ENCODE measurements around the gene CD44.

Gene CD44

DNA sequence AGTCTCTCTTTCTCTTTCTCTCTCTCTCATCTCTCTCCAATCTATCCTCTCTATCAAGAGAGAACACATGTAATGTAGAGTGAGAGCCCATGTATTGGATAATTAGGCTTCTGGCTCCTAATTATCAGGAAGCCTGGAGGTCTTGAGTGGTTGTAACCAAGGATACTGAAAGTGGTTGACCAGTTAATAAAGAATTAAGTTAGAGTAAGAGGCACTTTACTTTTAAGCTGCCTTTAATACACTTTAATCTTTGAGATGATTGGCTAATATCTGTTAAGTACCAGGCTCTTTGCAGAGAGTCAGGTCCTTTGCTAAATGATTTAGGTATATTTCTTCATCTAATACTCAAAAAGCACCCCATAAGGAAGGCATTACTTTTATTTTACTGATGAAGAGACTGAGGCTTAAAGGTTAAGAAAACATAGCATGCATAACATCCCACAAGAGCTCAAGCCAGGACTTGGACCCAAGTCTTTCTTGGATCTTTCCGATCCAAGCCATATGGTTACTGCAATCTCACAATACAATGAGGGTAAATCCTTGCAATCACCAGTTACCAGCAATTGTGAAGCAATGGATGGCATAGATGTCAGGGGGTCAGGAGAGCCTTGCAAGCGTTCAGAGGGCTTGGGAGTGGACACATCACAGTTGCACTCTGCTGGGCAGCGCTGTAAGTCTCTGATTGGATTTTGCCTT lies 22.1 kb downstream of the CD44 start:
- DNase-seq: peak; percentile 86 to 96

DNA sequence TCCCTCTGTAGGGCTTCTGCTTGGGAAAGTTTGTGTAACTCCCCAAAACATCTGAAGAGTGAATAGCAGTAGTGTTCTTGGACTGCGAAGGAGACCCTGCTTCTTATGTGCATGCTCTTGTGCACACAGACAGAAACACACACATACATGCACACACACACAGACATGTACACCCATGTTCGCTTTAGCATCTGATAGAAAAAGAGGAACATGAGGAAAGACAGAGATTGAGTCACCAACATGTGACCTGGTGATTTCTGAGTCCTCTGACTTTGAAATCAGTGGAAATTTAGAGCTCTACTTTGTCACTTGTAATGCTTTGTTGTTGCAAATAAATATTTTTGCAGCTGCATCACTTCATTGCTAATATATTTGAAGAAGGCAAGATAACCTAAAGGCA lies 23.8 kb downstream of the CD44 start:
- no peak for DNase-seq

DNA sequence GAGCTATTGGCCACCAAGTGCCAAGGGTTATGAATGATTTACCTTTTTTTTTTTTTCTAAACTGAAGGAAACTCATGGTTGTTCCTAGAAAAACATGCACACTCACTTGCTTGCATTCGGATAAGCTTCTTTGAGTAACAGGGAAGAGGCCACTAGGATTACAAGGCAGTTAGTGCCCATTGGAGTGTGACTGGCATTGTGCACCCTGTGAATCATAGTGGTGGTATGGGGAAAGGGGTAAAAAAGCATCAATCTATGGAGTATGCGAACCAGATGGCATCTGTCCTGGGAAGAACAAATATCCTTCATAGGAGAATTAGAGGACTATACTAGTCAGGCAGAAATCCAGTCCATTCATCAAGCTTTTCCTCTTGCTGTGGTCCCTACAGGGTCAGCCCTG lies 24.2 kb downstream of the CD44 start:
- peak; percentile 40 to 61 for DNase-seq

DNA sequence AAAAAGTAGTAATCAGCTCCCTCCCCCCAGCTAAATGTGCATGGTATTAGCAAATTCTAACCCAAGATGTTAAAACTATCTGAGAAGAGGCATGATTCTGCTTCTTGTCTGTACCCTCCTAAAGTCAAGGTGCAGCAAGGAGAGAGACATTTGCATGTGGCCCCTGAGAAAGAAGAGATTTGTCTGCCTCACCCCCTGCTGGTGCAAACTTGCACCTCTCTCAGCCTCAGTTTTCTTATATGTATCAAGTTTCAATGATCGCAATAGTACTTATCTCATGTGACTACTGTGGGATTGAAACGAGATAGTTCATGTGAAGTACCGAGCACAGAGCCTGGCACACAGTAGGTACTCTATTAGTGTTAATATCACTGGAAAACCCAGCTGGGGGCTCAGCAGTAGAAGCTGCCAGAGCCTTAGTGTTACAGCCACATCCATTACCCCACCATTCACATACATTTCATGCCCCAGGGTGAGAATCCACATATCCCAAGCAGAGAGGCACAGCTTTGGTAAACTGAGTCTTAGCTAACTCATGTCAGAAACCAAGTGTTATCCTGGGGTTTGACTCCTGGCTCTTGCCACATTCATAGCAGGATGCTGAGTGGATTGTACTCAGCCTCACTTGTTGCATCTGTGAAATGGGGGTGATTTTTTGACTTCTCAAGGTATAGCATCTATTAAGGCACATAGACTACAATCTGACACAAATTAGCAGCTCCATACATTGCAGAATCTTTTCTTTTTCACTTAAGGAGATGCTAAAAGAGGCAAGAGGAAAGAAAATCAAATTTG lies 24.9 kb downstream of the CD44 start:
- peak in 1 of 2 experiments; percentile 24 for DNase-seq

DNA sequence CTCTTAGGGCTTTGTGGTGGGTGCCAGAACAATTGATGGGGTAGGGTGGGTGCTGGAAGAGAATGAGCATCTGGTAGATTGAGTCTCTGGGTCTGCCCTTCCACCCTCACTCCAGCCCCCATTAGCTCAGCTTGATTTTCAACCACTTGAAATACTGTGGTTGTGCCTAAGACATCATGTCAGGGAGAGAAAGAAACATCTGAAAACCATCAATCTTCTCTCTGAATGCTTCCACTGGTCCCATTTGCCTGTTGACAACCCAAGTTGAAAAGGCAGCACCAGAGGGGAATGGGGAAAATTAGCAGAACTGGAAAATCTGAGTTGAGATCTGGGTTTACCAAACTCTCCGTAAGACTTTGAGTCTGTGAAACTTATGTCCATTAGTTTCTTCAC lies 26.1 kb downstream of the CD44 start:
- no peak for DNase-seq

DNA sequence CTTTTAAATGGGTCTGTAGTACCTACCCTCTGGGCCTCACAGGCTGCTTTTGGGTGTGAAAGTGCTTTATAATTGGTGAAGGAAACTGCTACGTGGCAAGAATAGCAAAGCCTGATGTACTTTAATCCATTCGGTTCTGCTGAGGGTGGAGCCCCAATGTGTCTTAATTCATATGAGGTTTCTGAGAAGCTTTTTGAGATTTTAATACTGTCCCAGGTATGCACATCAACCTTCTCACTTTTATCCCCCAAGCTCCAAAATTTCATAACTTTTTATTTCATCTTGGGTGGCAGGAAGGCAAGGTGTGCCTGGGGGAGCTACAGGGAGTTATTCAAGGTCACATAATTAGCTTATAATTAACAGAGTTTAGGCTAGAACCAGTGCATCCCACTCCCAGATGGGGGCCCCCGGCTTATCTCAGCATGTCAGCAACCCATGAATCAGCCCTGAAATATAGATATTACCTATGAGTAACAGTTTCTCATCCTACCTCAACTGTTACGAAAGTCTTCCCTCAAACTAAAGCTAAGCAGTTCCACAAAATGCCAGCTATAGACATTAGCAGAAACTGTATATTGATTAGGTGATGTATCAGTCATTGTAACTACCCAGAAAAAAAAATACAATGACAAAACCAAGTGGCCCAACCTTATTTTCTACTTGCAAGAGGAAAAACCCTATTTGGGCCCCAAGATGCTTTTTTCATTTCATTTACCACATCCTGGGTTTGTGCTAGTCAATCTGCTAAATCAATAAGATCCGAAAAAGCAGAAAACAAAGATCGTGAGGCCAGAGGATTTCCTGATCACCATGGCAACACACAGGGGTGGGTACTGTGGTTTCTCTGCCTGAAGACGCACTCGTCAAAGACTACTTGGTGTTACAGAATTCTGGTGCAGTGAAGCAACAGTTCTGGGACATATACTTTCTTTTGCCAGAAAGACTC lies 26.7 kb downstream of the CD44 start:
- no peak for DNase-seq

DNA sequence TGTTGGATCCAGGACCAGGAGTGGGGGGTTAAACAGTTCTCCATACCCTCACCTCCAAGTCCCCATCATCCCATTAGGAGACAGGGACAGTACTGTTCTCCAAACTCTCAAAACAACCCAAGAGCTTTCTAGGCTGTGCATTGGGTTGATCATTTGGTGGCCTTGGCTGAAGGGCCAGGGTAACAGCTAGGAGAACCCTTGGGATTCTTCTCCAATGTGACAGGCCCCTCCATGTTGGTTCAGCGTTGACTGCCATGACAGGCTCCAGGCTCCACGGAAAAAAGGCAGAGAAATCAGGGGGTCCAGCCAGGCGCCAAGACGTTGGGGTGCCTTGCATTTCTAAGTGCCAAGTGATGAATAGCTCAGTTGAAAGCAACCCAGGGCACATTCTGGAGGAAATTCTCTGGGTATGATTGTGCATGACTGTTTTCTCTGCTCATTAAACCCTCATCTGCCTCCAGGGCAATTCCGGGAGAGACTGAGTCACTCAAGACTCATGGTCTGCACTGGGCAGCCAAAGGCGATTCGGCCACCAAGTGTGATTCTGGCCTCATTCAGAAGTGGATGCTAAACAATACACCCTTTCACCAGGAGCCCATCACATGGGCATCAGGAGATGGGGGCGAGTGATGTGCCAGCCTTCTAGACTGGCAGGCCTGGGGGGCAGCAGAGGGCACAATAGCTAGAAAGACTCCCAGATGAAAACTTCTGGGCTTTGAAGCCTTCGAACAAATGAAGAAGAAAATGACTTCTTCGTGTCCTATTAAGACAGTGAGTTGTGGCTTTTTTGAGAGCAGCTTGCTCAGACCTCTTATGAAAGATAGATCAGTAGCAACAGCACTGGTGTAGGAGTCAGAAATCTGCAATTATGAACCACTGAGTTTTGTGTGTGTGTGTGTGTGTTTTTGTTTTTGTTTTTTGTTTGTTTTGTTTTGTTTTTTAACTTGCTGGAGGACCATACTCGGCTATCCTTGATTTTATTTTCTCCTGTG lies 27.7 kb downstream of the CD44 start:
- DNase-seq: no peak

DNA sequence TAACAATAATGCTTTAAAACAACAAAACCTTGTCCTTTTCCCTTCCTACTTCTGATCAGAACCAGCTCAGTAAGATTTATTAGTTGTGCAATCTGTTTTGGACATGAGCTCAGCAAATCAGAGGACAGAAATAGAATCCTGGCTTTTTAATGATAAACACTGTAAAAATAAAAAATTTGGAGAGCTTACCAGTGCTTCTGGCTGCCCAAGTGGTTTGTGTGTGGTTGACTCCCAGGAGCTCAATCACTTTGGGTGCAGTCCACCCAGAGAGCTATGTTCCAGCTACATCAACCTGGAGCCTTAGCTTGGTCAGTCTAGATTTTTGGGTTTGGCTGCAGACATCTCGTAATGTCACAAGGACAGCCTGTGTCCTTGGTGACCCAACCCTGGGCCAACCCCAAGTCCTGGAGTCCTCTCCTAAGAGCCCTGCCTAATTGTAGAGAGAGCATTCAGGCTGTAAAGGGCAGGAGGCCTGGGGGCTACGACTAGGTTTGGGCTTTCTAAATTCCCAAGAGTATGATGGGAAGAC lies 28.5 kb downstream of the CD44 start:
- DNase-seq: no peak

DNA sequence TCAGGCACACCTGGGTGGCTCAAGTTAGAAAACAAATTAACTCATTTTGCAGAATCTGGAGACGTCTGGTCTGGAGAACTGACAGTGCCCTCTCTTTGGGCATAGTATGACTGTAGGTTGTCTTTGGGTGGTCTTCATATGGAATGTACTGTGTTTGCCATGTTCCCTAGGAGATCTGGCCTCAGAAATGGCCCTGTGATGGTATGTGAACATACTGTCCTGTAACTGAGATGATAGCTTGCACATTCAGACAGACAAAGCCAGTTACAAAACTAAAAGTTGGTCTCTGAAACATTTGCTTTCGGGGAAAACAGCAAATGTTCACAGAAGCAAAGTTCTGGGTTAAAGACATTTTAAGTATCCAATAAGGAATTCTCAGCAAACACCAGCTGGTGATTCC lies 29.7 kb downstream of the CD44 start:
- no peak for DNase-seq

DNA sequence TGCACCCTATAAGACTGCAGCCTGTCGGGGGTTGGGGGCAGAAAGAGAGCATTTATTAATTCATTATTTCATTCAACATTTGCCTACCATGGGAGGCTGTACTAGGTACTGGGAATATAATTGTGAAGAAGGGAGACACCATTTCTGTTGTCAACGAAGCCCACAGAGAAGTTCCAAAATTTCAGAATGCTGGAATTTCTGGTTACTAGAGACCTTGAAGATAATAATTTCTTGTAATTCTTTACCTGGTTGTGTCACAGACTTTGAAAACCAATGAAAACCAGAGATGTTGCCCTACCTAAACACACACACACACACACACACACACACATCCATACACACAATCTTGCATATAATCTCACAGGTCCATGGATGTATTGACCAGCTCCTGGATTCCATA lies 30.1 kb downstream of the CD44 start:
- no peak for DNase-seq

DNA sequence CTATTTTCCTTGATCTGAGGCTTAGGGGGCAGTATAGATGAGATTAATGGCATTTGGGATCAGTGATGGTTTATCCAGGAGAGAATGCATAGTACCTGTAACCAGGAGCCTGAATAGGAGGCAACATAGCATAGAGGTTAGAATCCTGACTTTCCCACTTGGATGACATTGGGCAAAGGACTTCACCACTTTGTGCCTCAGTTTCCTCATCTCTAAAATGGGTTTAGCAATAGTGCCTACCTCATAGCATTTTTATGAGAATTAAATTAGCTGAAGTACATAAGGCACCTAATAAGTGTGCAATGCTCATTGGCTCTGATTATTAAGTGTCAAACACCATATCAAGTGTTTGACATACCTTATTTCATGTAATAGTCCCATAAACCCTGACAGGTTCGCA lies 30.8 kb downstream of the CD44 start:
- DNase-seq: no peak

DNA sequence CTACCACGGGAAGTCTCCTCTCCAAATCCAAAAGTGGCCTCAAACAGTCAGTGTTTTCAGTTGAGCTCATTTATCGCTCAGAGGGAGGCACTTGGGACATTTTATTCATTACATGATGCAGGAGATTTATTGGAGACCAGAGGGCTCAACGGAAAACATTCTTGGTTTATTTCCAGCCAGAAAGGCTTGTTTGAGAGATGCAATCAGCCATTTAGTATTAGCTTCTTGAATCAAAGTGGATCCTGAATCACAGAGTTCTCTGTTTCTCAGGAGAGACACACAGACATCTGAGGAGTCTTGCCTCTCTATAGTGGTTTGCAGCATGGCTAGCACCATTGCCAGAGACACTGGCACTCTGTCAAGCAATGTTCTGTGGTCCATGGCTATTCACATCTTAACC lies 31.5 kb downstream of the CD44 start:
- no peak for DNase-seq

DNA sequence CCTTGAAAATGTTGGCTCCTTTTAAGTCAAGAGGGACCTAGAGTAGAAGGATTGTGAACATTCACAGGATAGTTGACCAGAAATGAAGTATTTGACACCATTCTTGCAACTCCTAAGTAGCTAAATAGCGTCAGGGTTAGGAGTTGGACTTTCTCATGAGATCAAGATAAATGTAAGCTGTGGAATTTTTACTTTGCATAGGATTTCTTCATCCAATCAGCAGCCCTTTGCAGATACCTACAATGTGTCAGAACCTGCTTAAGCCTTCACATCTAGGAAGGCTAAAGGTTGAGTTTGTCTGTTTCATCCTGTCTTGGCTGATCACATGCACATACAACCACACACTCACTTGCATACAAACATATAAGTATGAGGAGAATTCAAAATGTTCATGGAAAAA lies 32.3 kb downstream of the CD44 start:
- DNase-seq: no peak

DNA sequence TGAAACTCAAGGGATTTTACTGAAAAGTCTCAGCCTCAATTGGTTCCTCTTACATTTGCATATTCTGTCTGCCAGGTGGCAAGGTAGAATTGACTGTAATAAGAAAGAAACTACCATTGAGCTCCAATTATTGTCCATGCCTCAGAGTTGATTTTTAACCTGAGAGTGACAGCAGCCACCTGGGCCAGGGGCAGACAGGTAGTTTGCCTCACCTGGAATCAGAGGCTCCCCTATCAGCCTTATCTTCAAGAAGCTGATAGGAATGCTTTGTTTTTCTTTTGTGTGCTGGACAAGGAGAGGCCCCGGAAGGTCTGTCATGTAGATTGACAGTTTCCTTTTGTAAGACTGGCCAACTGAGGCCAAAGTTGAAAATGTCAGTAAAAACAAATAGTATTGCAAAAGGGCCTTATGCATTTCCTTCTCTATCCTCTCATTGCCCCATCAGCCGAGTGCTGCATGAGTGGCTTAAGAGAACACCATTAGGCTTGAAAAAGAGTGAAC lies 34.1 kb downstream of the CD44 start:
- DNase-seq: no peak

DNA sequence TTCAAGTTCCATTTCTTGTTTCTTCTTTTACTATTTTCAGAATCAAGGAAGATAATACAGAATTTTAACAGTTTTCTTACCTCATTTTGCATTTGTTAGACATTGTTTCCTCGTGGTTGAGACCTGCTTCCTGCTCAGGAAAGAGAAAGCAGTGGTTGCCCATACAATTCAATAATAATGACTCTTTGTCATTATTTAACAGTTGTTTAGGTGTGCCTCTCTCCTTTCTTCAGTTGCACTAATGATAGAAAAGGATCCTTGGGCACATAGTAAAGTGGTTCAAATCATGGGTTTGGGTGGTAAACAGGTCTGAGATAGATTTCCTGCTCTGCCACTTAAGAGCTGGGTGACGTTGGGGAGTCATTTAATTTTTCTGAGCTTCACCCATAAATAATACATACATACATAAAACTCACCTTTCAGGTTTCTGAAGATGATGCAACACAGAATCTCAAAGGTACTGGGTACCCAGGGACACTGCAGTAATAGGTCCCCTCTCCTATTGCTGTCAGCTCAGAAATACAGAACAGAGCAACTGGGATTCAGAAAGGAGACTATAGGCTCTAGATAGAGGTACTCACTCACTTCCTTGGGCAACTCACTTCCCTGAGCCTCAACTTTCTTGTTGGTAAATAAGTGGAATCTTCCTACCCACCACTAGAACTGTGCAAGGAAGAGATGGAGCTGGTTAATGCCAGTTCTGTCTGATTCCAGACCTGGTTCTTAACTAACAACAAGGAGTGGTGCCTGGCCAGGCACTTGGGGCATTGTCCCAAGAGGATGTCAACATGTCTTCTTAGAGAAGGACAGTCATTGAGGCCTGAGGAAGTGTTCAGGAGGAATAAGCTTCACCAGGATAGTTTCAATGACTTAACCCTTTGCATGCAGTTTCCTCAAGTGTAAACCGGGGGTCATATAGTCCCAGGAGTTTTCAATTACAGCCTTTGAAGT lies 34.9 kb downstream of the CD44 start:
- no peak for DNase-seq

DNA sequence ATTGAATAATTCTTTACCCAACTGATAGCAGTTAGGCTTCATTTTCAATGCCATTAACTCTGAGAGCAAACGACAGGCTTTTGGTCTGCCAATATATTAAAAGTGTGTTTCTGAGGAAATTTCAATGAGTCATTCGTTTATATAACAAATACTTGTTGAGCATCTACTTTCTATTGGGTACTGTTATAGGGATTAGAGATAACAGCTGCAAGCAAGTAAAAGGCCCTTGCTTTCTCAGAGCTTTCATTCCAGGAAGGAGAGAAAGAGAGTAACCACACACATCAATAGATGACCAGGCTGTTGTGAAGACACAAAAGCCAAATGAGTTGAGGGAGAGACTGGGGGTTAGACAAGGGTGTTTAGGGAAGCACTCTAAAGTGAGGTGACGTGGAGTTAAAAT lies 35.7 kb downstream of the CD44 start:
- no peak for DNase-seq

DNA sequence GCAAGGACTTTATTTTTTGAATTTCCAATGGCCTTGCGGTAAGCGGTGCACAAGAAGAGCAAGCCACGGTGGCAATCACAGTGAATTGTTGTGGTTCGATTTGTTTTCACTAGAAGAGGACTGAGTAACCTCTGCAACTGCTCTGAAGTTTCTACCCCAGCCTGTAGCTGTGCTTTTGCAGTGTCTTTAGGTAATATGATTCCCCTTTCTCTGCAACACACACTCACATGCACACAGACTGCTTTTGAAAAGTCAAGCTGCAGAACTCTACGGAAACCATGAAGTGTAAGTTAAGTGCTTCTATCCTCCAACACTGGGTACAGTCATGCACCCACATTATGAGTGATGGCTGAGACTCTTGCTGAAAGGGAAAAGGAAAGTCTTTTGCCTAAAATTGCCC lies 38.4 kb downstream of the CD44 start:
- peak in 1 of 2 experiments; percentile 15 for DNase-seq

DNA sequence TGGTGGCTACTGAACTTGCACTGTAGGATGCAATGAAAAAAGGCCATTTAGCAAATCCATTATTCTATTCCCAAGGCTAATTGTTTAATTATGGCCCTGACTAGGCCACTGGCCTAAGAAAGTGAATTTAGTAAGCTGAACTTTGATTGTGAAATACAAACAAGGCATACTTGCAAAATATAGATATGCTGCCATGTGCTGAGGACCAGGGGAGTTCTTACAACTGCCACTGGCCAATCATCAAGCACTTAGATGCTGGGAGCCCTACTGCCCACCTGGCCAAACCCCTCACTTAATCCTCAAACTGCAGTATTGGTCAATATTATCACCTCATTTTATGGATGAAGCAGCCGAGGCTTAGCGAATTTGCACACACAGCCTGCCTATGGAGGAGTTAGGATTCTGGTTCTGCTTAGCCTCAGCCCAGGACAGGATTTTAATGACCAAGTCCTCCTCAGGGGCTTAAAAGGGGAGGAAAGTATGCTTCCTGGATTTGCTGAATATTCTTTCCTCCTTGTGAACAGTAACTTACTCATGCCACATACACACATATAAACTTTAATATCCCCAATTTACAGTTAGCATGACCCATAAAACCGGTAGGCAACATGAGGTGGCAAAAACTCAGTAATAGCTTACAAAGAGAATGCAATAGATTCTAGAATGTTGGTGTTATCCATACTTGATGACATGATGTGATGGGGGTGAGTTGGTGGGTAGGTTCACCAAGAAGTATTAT lies 39.3 kb downstream of the CD44 start:
- no peak for DNase-seq

DNA sequence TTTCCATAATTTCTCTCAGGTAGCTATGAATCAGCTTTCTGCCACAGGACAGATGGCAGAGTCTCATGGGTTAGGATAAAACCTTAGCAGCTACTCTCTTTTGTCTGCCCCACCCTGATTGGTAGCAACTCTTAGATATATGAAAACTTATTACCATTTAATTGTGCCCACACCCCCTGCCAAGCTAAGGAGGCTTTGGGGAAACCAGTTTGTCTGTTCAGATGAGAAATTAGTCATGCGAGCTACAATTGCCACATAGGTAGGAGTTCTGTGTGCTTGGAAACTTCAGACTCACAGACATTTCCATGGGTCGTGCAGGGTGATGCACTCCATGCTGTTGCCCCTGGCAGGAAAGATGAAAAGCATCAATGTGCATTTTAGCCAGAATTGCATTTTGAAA lies 39.9 kb downstream of the CD44 start:
- peak in 1 of 2 experiments; percentile 41 for DNase-seq

All from NCI-H524 (cell line).